Measurements from ENCODE around the gene AHDC1.

AHDC1 gene

GRCh38 chr1:27556781-27557595 lies 47.0 kb downstream of the AHDC1 start:
- Histone ChIP-seq H3K9ac (no peak overlapping the region), H3K36me3 (ENCODE audit: insufficient read depth) (no peaks in the 10 kb centered on the region), H3K27me3 (ENCODE audit: insufficient read depth, low read depth) (no peaks in the 10 kb centered on the region), H3K4me3 (IDR thresholded peaks at IDR 0.05; ENCODE audit: insufficient read depth, low read depth, low read length) (no peak overlapping the region), H4K20me1 (ENCODE audit: insufficient read depth) (no peaks in the 10 kb centered on the region), H3K4me2 (no peak overlapping the region), H3K79me2 (ENCODE audit: insufficient read depth, low read depth) (no peaks in the 10 kb centered on the region), H3K4me1 (ENCODE audit: low read depth, poor library complexity, severe bottlenecking) (peaks cover 15% of the 10 kb centered on the region), H3K27ac (no peak overlapping the region), H2AFZ (ENCODE audit: low read depth) (no peak overlapping the region)
- TF ChIP-seq CTCF (conservative IDR thresholded peaks at IDR 0.05; ENCODE audit: low read depth, low read length) = peak; percentile 83

- Histone ChIP-seq H2AFZ (ENCODE audit: low read depth) (no peak overlapping the region), H3K79me2 (ENCODE audit: insufficient read depth, low read depth) (no peaks in the 10 kb centered on the region), H4K20me1 (ENCODE audit: insufficient read depth) (no peaks in the 10 kb centered on the region), H3K36me3 (ENCODE audit: insufficient read depth) (no peaks in the 10 kb centered on the region), H3K9ac (no peak overlapping the region), H3K27me3 (ENCODE audit: insufficient read depth, low read depth) (no peaks in the 10 kb centered on the region), H3K4me2 (peak overlapping the region; percentile 20; the same call in 1 of the 2 replicates), H3K4me3 (IDR thresholded peaks at IDR 0.05; ENCODE audit: insufficient read depth, low read depth, low read length) (no peak overlapping the region), H3K4me1 (ENCODE audit: low read depth, poor library complexity, severe bottlenecking) (peaks cover 15% of the 10 kb centered on the region), H3K27ac (no peak overlapping the region)
- TF ChIP-seq CTCF (conservative IDR thresholded peaks at IDR 0.05; ENCODE audit: low read depth, low read length) = no peak
Observed at GRCh38 chr1:27556435-27556780, 47.5 kb downstream of the AHDC1 start.

GRCh38 chr1:27555700-27556424 lies 48.1 kb downstream of the AHDC1 start:
- H3K9ac ChIP-seq = no peak overlapping the region
- no peak overlapping the region for H2AFZ ChIP-seq (ENCODE audit: low read depth)
- H3K27me3 ChIP-seq (ENCODE audit: insufficient read depth, low read depth) = no peaks in the 10 kb centered on the region
- peak overlapping the region; percentile 20; the same call in 1 of the 2 replicates for H3K4me2 ChIP-seq
- peaks cover 15% of the 10 kb centered on the region for H3K4me1 ChIP-seq (ENCODE audit: low read depth, poor library complexity, severe bottlenecking)
- no peak for TF ChIP-seq CTCF (conservative IDR thresholded peaks at IDR 0.05; ENCODE audit: low read depth, low read length)
- no peaks in the 10 kb centered on the region for H3K79me2 ChIP-seq (ENCODE audit: insufficient read depth, low read depth)
- H3K36me3 ChIP-seq (ENCODE audit: insufficient read depth) = no peaks in the 10 kb centered on the region
- H3K27ac ChIP-seq = no peak overlapping the region
- no peaks in the 10 kb centered on the region for H4K20me1 ChIP-seq (ENCODE audit: insufficient read depth)
- H3K4me3 ChIP-seq (IDR thresholded peaks at IDR 0.05; ENCODE audit: insufficient read depth, low read depth, low read length) = no peak overlapping the region

GRCh38 chr1:27554759-27555699 lies 48.9 kb downstream of the AHDC1 start:
- no peaks in the 10 kb centered on the region for H4K20me1 ChIP-seq (ENCODE audit: insufficient read depth)
- no peak overlapping the region for H3K4me2 ChIP-seq
- H2AFZ ChIP-seq (ENCODE audit: low read depth) = no peak overlapping the region
- H3K79me2 ChIP-seq (ENCODE audit: insufficient read depth, low read depth) = no peaks in the 10 kb centered on the region
- no peak overlapping the region for H3K27ac ChIP-seq
- H3K36me3 ChIP-seq (ENCODE audit: insufficient read depth) = no peaks in the 10 kb centered on the region
- peaks cover 15% of the 10 kb centered on the region for H3K4me1 ChIP-seq (ENCODE audit: low read depth, poor library complexity, severe bottlenecking)
- no peak overlapping the region for H3K4me3 ChIP-seq (IDR thresholded peaks at IDR 0.05; ENCODE audit: insufficient read depth, low read depth, low read length)
- no peak overlapping the region for H3K9ac ChIP-seq
- no peaks in the 10 kb centered on the region for H3K27me3 ChIP-seq (ENCODE audit: insufficient read depth, low read depth)
- TF ChIP-seq CTCF (conservative IDR thresholded peaks at IDR 0.05; ENCODE audit: low read depth, low read length) = no peak

Data from KMS-11 (cell line).